Suprapubic skin (tissue), 4 donors: ENCODE results near the gene TRIM68. TPM values are rescaled to one million over a fixed set of nuclear protein-coding genes. Genes with fewer than 3 reads are reported as not detected.

Experiments used
- DNase-seq, 2 donors: peaks; one replicate each; pipeline ENCODE4 v3.0.0-alpha.2; 2019; ENCODE audit warnings: low spot score in 2 of 2
- H3K27ac ChIP-seq: fragments of 200-600 bp; sonication (generic); one replicate; pipeline ENCODE4 v1.5.1; 2019
- H3K27me3 ChIP-seq: fragments of 200-600 bp; sonication (generic); one replicate; pipeline ENCODE4 v1.5.1; 2019
- H3K36me3 ChIP-seq: fragments of 200-600 bp; sonication (generic); one replicate; pipeline ENCODE4 v1.5.1; 2019
- H3K4me1 ChIP-seq: fragments of 200-600 bp; sonication (generic); one replicate; pipeline ENCODE4 v1.5.1; 2019
- H3K4me3 ChIP-seq: fragments of 200-600 bp; sonication (generic); one replicate; pipeline ENCODE4 v1.5.1; 2019; ENCODE audit warnings: mild to moderate bottlenecking
- H3K9me3 ChIP-seq: fragments of 200-600 bp; sonication (generic); one replicate; pipeline ENCODE4 v1.5.1; 2019
- CTCF ChIP-seq, 2 donors: fragments of 200-600 bp in 1 of 2; fragments of 450-650 bp in 1 of 2; sonication (generic) in 1 of 2; IDR thresholded peaks; one replicate each; pipeline ENCODE4 v1.5.1; 2016 to 2019; ENCODE audit warnings: antibody characterized with exemption in 2 of 2, mild to moderate bottlenecking in 1 of 2, moderate library complexity in 1 of 2
- EP300 ChIP-seq: sonication (generic); formaldehyde crosslinking; IDR thresholded peaks from one replicate; pipeline ENCODE4 v1.6.1; 2017; ENCODE audit warnings: antibody characterized with exemption
- POLR2A ChIP-seq, 2 donors: fragments of 450-650 bp; IDR thresholded peaks; one replicate each; pipeline ENCODE4 v1.6.1; 2017; ENCODE audit warnings: antibody characterized with exemption in 2 of 2, mild to moderate bottlenecking in 2 of 2, moderate library complexity in 2 of 2
- POLR2AphosphoS5 ChIP-seq, 3 donors: sonication (generic); formaldehyde crosslinking; IDR thresholded peaks; one replicate each; pipeline ENCODE4 v1.6.1; 2017; ENCODE audit warnings: antibody characterized with exemption in 3 of 3
- WGBS: methylation state at CpG from one replicate; pipeline ENCODE4 v1.1.5; 2018; 5-methylcytosine and 5-hydroxymethylcytosine counted together
- total RNA-seq, 4 donors: library from RNA; depleted of rRNA; stranded (reverse); fragments of >200 nt; gene quantifications; one replicate each; pipeline ENCODE4 v1.1.0, GENCODE V29; 2016

The TRIM68 gene
- total RNA-seq, 4 donors from 2014 or later, result 5.6 to 16.6 (median 7.4) TPM

GRCh38 chr11:4615856-4616444, 7.9 kb upstream of the TRIM68 start:
- Histone ChIP-seq H3K4me1 (no peaks in the 10 kb centered on the region), H3K27ac (no peak overlapping the region), H3K4me3 (no peak overlapping the region), H3K9me3 (no peaks in the 10 kb centered on the region), H3K27me3 (peaks cover 9% of the 10 kb centered on the region), H3K36me3 (no peaks in the 10 kb centered on the region)
- TF ChIP-seq POLR2AphosphoS5 (IDR thresholded peaks at IDR 0.05) (no peak), POLR2A (IDR thresholded peaks at IDR 0.05) (no peak), CTCF (IDR thresholded peaks at IDR 0.05) (no peak), EP300 (no peak)
- DNase-seq, result no peak

GRCh38 chr11:4611986-4612385, 4.0 kb upstream of the TRIM68 start:
- H3K4me3 ChIP-seq, result no peak overlapping the region

GRCh38 chr11:4610258-4610935, 2.4 kb upstream of the TRIM68 start:
- TF ChIP-seq POLR2A (IDR thresholded peaks at IDR 0.05) (no peak), EP300 (no peak), POLR2AphosphoS5 (IDR thresholded peaks at IDR 0.05) (no peak), CTCF (IDR thresholded peaks at IDR 0.05) (no peak)
- Histone ChIP-seq H3K4me1 (peaks cover 24% of the 10 kb centered on the region), H3K9me3 (no peaks in the 10 kb centered on the region), H3K27ac (no peak overlapping the region), H3K27me3 (no peaks in the 10 kb centered on the region), H3K36me3 (no peaks in the 10 kb centered on the region), H3K4me3 (no peak overlapping the region)
- WGBS, result 17% methylated on average over 3 of the region's 3 CpGs
- no peak for DNase-seq

More at GRCh38 chr11:4611986-4612385, 4.0 kb upstream of the TRIM68 start:
- Histone ChIP-seq H3K27me3 (no peaks in the 10 kb centered on the region), H3K9me3 (no peaks in the 10 kb centered on the region), H3K27ac (no peak overlapping the region), H3K4me1 (peaks cover 14% of the 10 kb centered on the region), H3K36me3 (no peaks in the 10 kb centered on the region)
- TF ChIP-seq EP300 (no peak), POLR2AphosphoS5 (IDR thresholded peaks at IDR 0.05) (no peak), CTCF (IDR thresholded peaks at IDR 0.05) (no peak), POLR2A (IDR thresholded peaks at IDR 0.05) (no peak)
- DNase-seq, result no peak
- WGBS, result 86% methylated on average over 2 of the region's 2 CpGs

GRCh38 chr11:4607096-4607495, 935 bp downstream of the TRIM68 start:
- no peaks in the 10 kb centered on the region for H3K27me3 ChIP-seq
- H3K36me3 ChIP-seq, result peaks cover 19% of the 10 kb centered on the region
- no peaks in the 10 kb centered on the region for H3K9me3 ChIP-seq
- TF ChIP-seq POLR2AphosphoS5 (IDR thresholded peaks at IDR 0.05) (no peak), EP300 (no peak), POLR2A (IDR thresholded peaks at IDR 0.05) (no peak), CTCF (IDR thresholded peaks at IDR 0.05) (no peak)
- peaks cover 24% of the 10 kb centered on the region for H3K4me1 ChIP-seq
- no peak for DNase-seq
- WGBS, result 39% methylated on average over 6 of the region's 6 CpGs
- no peak overlapping the region for H3K27ac ChIP-seq
- H3K4me3 ChIP-seq, result peak overlapping the region; percentile 65

GRCh38 chr11:4606231-4607015, 1.6 kb downstream of the TRIM68 start:
- H3K9me3 ChIP-seq, result no peaks in the 10 kb centered on the region
- no peaks in the 10 kb centered on the region for H3K27me3 ChIP-seq
- WGBS, result 45% methylated on average over 1 of the region's 1 CpG
- TF ChIP-seq POLR2AphosphoS5 (IDR thresholded peaks at IDR 0.05) (no peak), POLR2A (IDR thresholded peaks at IDR 0.05) (no peak), CTCF (IDR thresholded peaks at IDR 0.05) (no peak), EP300 (no peak)
- H3K4me1 ChIP-seq, result peaks cover 24% of the 10 kb centered on the region
- DNase-seq, result no peak
- no peak overlapping the region for H3K27ac ChIP-seq
- peak overlapping the region; percentile 65 for H3K4me3 ChIP-seq
- H3K36me3 ChIP-seq, result peaks cover 26% of the 10 kb centered on the region
